ENCODE measurements around the gene IGSF11.
"Not testable (repeated sequence)": the region's sequence is repeated elsewhere in the genome, so short reads cannot be mapped to it uniquely, and the experiment has no call there.

IGSF11 gene

GRCh38 chr3:118986734-118987133 is 47.9 kb downstream of the IGSF11 start:
- no peak overlapping the region for H3K4me3 ChIP-seq (ENCODE audit: low read length)
- no peak overlapping the region for H3K9ac ChIP-seq (ENCODE audit: low read length)
- no peaks in the 10 kb centered on the region for H3K4me1 ChIP-seq (ENCODE audit: control insufficient read depth, insufficient read depth, low read length)

GRCh38 chr3:118984699-118985098 is 49.9 kb downstream of the IGSF11 start:
- no peak overlapping the region for H3K4me3 ChIP-seq (ENCODE audit: low read length)
- no peaks in the 10 kb centered on the region for H3K4me1 ChIP-seq (ENCODE audit: control insufficient read depth, insufficient read depth, low read length)
- H3K9me3 ChIP-seq (ENCODE audit: control insufficient read depth, low read length), result no peaks in the 10 kb centered on the region
- no peaks in the 10 kb centered on the region for H3K36me3 ChIP-seq (ENCODE audit: control insufficient read depth, insufficient read depth, low read length)
- H3K27me3 ChIP-seq (ENCODE audit: control insufficient read depth, insufficient read depth, low read length), result no peaks in the 10 kb centered on the region
- no peak overlapping the region for H3K9ac ChIP-seq (ENCODE audit: low read length)

More at GRCh38 chr3:118986734-118987133, 47.9 kb downstream of the IGSF11 start:
- Histone ChIP-seq H3K36me3 (ENCODE audit: control insufficient read depth, insufficient read depth, low read length) (no peaks in the 10 kb centered on the region), H3K27me3 (ENCODE audit: control insufficient read depth, insufficient read depth, low read length) (no peaks in the 10 kb centered on the region), H3K9me3 (ENCODE audit: control insufficient read depth, low read length) (no peaks in the 10 kb centered on the region)

GRCh38 chr3:118981494-118982134 is 53.0 kb downstream of the IGSF11 start:
- H3K36me3 ChIP-seq (ENCODE audit: control insufficient read depth, insufficient read depth, low read length), result no peaks in the 10 kb centered on the region
- no peaks in the 10 kb centered on the region for H3K4me1 ChIP-seq (ENCODE audit: control insufficient read depth, insufficient read depth, low read length)
- H3K27me3 ChIP-seq (ENCODE audit: control insufficient read depth, insufficient read depth, low read length), result no peaks in the 10 kb centered on the region
- no peak overlapping the region for H3K4me3 ChIP-seq (ENCODE audit: low read length)
- H3K9me3 ChIP-seq (ENCODE audit: control insufficient read depth, low read length), result no peaks in the 10 kb centered on the region
- no peak overlapping the region for H3K9ac ChIP-seq (ENCODE audit: low read length)

GRCh38 chr3:118980832-118981231 is 53.8 kb downstream of the IGSF11 start:
- Histone ChIP-seq H3K9me3 (ENCODE audit: control insufficient read depth, low read length) (no peaks in the 10 kb centered on the region), H3K9ac (ENCODE audit: low read length) (no peak overlapping the region), H3K36me3 (ENCODE audit: control insufficient read depth, insufficient read depth, low read length) (no peaks in the 10 kb centered on the region), H3K27me3 (ENCODE audit: control insufficient read depth, insufficient read depth, low read length) (no peaks in the 10 kb centered on the region), H3K4me3 (ENCODE audit: low read length) (no peak overlapping the region), H3K4me1 (ENCODE audit: control insufficient read depth, insufficient read depth, low read length) (no peaks in the 10 kb centered on the region)

GRCh38 chr3:118978393-118978758 is 56.3 kb downstream of the IGSF11 start:
- Histone ChIP-seq H3K4me3 (ENCODE audit: low read length) (no peak overlapping the region), H3K36me3 (ENCODE audit: control insufficient read depth, insufficient read depth, low read length) (no peaks in the 10 kb centered on the region), H3K9ac (ENCODE audit: low read length) (no peak overlapping the region), H3K9me3 (ENCODE audit: control insufficient read depth, low read length) (no peaks in the 10 kb centered on the region), H3K27me3 (ENCODE audit: control insufficient read depth, insufficient read depth, low read length) (no peaks in the 10 kb centered on the region), H3K4me1 (ENCODE audit: control insufficient read depth, insufficient read depth, low read length) (no peaks in the 10 kb centered on the region)

- Histone ChIP-seq H3K9me3 (ENCODE audit: control insufficient read depth, low read length) (no peaks in the 10 kb centered on the region), H3K27me3 (ENCODE audit: control insufficient read depth, insufficient read depth, low read length) (no peaks in the 10 kb centered on the region), H3K4me1 (ENCODE audit: control insufficient read depth, insufficient read depth, low read length) (no peaks in the 10 kb centered on the region), H3K4me3 (ENCODE audit: low read length) (no peak overlapping the region), H3K36me3 (ENCODE audit: control insufficient read depth, insufficient read depth, low read length) (no peaks in the 10 kb centered on the region), H3K9ac (ENCODE audit: low read length) (no peak overlapping the region)
Observed at GRCh38 chr3:118977671-118978392, 56.8 kb downstream of the IGSF11 start.

GRCh38 chr3:118977118-118977517 is 57.5 kb downstream of the IGSF11 start:
- Histone ChIP-seq H3K9me3 (ENCODE audit: control insufficient read depth, low read length) (no peaks in the 10 kb centered on the region), H3K36me3 (ENCODE audit: control insufficient read depth, insufficient read depth, low read length) (no peaks in the 10 kb centered on the region), H3K9ac (ENCODE audit: low read length) (no peak overlapping the region), H3K27me3 (ENCODE audit: control insufficient read depth, insufficient read depth, low read length) (no peaks in the 10 kb centered on the region), H3K4me3 (ENCODE audit: low read length) (no peak overlapping the region), H3K4me1 (ENCODE audit: control insufficient read depth, insufficient read depth, low read length) (no peaks in the 10 kb centered on the region)

- not testable (repeated sequence) for H3K27me3 ChIP-seq (ENCODE audit: control insufficient read depth, insufficient read depth, low read length); H3K4me3 ChIP-seq (ENCODE audit: low read length); H3K9ac ChIP-seq (ENCODE audit: low read length); H3K36me3 ChIP-seq (ENCODE audit: control insufficient read depth, insufficient read depth, low read length); H3K4me1 ChIP-seq (ENCODE audit: control insufficient read depth, insufficient read depth, low read length); H3K9me3 ChIP-seq (ENCODE audit: control insufficient read depth, low read length)
Observed at GRCh38 chr3:118975476-118975875, 59.2 kb downstream of the IGSF11 start.

GRCh38 chr3:118974356-118975097 is 60.1 kb downstream of the IGSF11 start:
- Histone ChIP-seq H3K36me3 (ENCODE audit: control insufficient read depth, insufficient read depth, low read length) (no peaks in the 10 kb centered on the region), H3K4me1 (ENCODE audit: control insufficient read depth, insufficient read depth, low read length) (no peaks in the 10 kb centered on the region), H3K9me3 (ENCODE audit: control insufficient read depth, low read length) (no peaks in the 10 kb centered on the region), H3K27me3 (ENCODE audit: control insufficient read depth, insufficient read depth, low read length) (no peaks in the 10 kb centered on the region), H3K9ac (ENCODE audit: low read length) (no peak overlapping the region), H3K4me3 (ENCODE audit: low read length) (no peak overlapping the region)

GRCh38 chr3:118973050-118973449 is 61.6 kb downstream of the IGSF11 start:
- no peaks in the 10 kb centered on the region for H3K27me3 ChIP-seq (ENCODE audit: control insufficient read depth, insufficient read depth, low read length)
- no peaks in the 10 kb centered on the region for H3K36me3 ChIP-seq (ENCODE audit: control insufficient read depth, insufficient read depth, low read length)
- H3K9ac ChIP-seq (ENCODE audit: low read length), result no peak overlapping the region
- H3K4me3 ChIP-seq (ENCODE audit: low read length), result no peak overlapping the region
- H3K4me1 ChIP-seq (ENCODE audit: control insufficient read depth, insufficient read depth, low read length), result no peaks in the 10 kb centered on the region
- no peaks in the 10 kb centered on the region for H3K9me3 ChIP-seq (ENCODE audit: control insufficient read depth, low read length)

- Histone ChIP-seq H3K4me3 (ENCODE audit: low read length) (no peak overlapping the region), H3K9me3 (ENCODE audit: control insufficient read depth, low read length) (no peaks in the 10 kb centered on the region), H3K36me3 (ENCODE audit: control insufficient read depth, insufficient read depth, low read length) (no peaks in the 10 kb centered on the region), H3K4me1 (ENCODE audit: control insufficient read depth, insufficient read depth, low read length) (no peaks in the 10 kb centered on the region), H3K9ac (ENCODE audit: low read length) (no peak overlapping the region), H3K27me3 (ENCODE audit: control insufficient read depth, insufficient read depth, low read length) (no peaks in the 10 kb centered on the region)
Observed at GRCh38 chr3:118970819-118971218, 63.8 kb downstream of the IGSF11 start.

GRCh38 chr3:118968640-118969039 is 66.0 kb downstream of the IGSF11 start:
- no peaks in the 10 kb centered on the region for H3K27me3 ChIP-seq (ENCODE audit: control insufficient read depth, insufficient read depth, low read length)
- H3K4me1 ChIP-seq (ENCODE audit: control insufficient read depth, insufficient read depth, low read length), result no peaks in the 10 kb centered on the region

More at GRCh38 chr3:118968640-118969039, 66.0 kb downstream of the IGSF11 start:
- no peak overlapping the region for H3K9ac ChIP-seq (ENCODE audit: low read length)
- H3K9me3 ChIP-seq (ENCODE audit: control insufficient read depth, low read length), result no peaks in the 10 kb centered on the region
- no peak overlapping the region for H3K4me3 ChIP-seq (ENCODE audit: low read length)
- no peaks in the 10 kb centered on the region for H3K36me3 ChIP-seq (ENCODE audit: control insufficient read depth, insufficient read depth, low read length)
